Osteoblast (primary cell): ENCODE results near the gene SLC23A2. TPM values are rescaled to one million over a fixed set of nuclear protein-coding genes. Genes with fewer than 3 reads are reported as not detected.

ENCODE experiments used
- DNase-seq: peaks from one replicate; pipeline ENCODE4 v3.0.0; 2011; ENCODE audit warnings: low spot score, mixed read lengths; ENCODE audit not compliant: insufficient read length; ENCODE audit errors: missing footprints
- H2AFZ ChIP-seq: 2 replicates; pipeline ENCODE4 v1.6.0; 2011; ENCODE audit warnings: mild to moderate bottlenecking, low read length
- H3K27ac ChIP-seq: 2 replicates; pipeline ENCODE4 v1.5.1; 2011; ENCODE audit warnings: mild to moderate bottlenecking, low read depth, low read length, moderate library complexity
- H3K27me3 ChIP-seq: 2 replicates; pipeline ENCODE4 v1.6.0; 2012; ENCODE audit warnings: mild to moderate bottlenecking, control low read depth, inconsistent platforms, low read length, moderate library complexity; ENCODE audit not compliant: insufficient read depth
- H3K36me3 ChIP-seq: 2 replicates; pipeline ENCODE4 v1.5.1; 2011; ENCODE audit warnings: mild to moderate bottlenecking, low read length, control low read depth, moderate library complexity; ENCODE audit not compliant: insufficient read depth
- H3K4me1 ChIP-seq: 2 replicates; pipeline ENCODE4 v1.5.1; 2011; ENCODE audit warnings: mild to moderate bottlenecking, low read length, control low read depth, moderate library complexity; ENCODE audit not compliant: insufficient read depth
- H3K4me2 ChIP-seq: 2 replicates; pipeline ENCODE4 v1.6.0; 2011; ENCODE audit warnings: mild to moderate bottlenecking, low read length; ENCODE audit not compliant: insufficient read depth
- H3K4me3 ChIP-seq: fragments of 200-600 bp; sonication (generic); 3 replicates; pipeline ENCODE4 v1.5.1; 2012; ENCODE audit warnings: mild to moderate bottlenecking, low read length, inconsistent platforms; ENCODE audit not compliant: insufficient read depth
- H3K79me2 ChIP-seq: 2 replicates; pipeline ENCODE4 v1.6.0; 2012; ENCODE audit warnings: mild to moderate bottlenecking, low read length, control low read depth, inconsistent platforms; ENCODE audit not compliant: insufficient read depth
- H3K9me3 ChIP-seq: 2 replicates; pipeline ENCODE4 v1.5.1; 2011; ENCODE audit warnings: low read depth, low read length, control low read depth
- H4K20me1 ChIP-seq: 2 replicates; pipeline ENCODE4 v1.6.0; 2012; ENCODE audit warnings: mild to moderate bottlenecking, low read length, control low read depth; ENCODE audit not compliant: insufficient read depth
- CTCF ChIP-seq: IDR thresholded peaks from 2 replicates; pipeline ENCODE4 v1.5.1; 2011; ENCODE audit warnings: mild to moderate bottlenecking, low read depth, low read length, moderate library complexity; ENCODE audit errors: extremely low read depth
- total RNA-seq: library from RNA; depleted of rRNA; stranded (reverse); fragments of >200 nt; gene quantifications from 2 replicates; pipeline ENCODE4 v1.2.3, GENCODE V29; 2012

SLC23A2 gene
- total RNA-seq, 1 donor = 20.6 TPM

GRCh38 chr20:4820806-4821518 is 180.3 kb downstream of the SLC23A2 start:
- Histone ChIP-seq H3K4me2 (no peak overlapping the region), H4K20me1 (no peaks in the 10 kb centered on the region), H3K79me2 (no peaks in the 10 kb centered on the region), H3K4me1 (peaks cover 4% of the 10 kb centered on the region), H3K27me3 (peaks cover 32% of the 10 kb centered on the region), H3K4me3 (no peak overlapping the region), H2AFZ (no peak overlapping the region), H3K36me3 (no peaks in the 10 kb centered on the region), H3K9me3 (no peaks in the 10 kb centered on the region), H3K27ac (no peak overlapping the region)
- TF ChIP-seq CTCF = no peak
- peak; percentile 96 for DNase-seq

- Histone ChIP-seq H3K27me3 (peaks cover 32% of the 10 kb centered on the region), H3K36me3 (no peaks in the 10 kb centered on the region), H2AFZ (no peak overlapping the region), H3K9me3 (no peaks in the 10 kb centered on the region), H4K20me1 (no peaks in the 10 kb centered on the region), H3K27ac (no peak overlapping the region), H3K4me1 (peaks cover 4% of the 10 kb centered on the region), H3K79me2 (no peaks in the 10 kb centered on the region), H3K4me2 (no peak overlapping the region), H3K4me3 (no peak overlapping the region)
- DNase-seq = no peak
- no peak for TF ChIP-seq CTCF
Observed at GRCh38 chr20:4819901-4820300, 181.4 kb downstream of the SLC23A2 start.

- no peaks in the 10 kb centered on the region for H3K9me3 ChIP-seq
- H3K4me3 ChIP-seq = no peak overlapping the region
- peaks cover 20% of the 10 kb centered on the region for H3K27me3 ChIP-seq
- peak; percentile 12 for TF ChIP-seq CTCF
- no peaks in the 10 kb centered on the region for H3K4me1 ChIP-seq
- DNase-seq = peak; percentile 57
- H3K36me3 ChIP-seq = no peaks in the 10 kb centered on the region
- H3K27ac ChIP-seq = no peak overlapping the region
- no peak overlapping the region for H3K4me2 ChIP-seq
- no peaks in the 10 kb centered on the region for H3K79me2 ChIP-seq
- H2AFZ ChIP-seq = no peak overlapping the region
- H4K20me1 ChIP-seq = no peaks in the 10 kb centered on the region
Observed at GRCh38 chr20:4817230-4817671, 184.1 kb downstream of the SLC23A2 start.

- no peaks in the 10 kb centered on the region for H4K20me1 ChIP-seq
- DNase-seq = no peak
- no peak for TF ChIP-seq CTCF
Observed at GRCh38 chr20:4815628-4816027, 185.7 kb downstream of the SLC23A2 start.

More at GRCh38 chr20:4815628-4816027, 185.7 kb downstream of the SLC23A2 start:
- H3K79me2 ChIP-seq = no peaks in the 10 kb centered on the region
- no peaks in the 10 kb centered on the region for H3K36me3 ChIP-seq
- peaks cover 10% of the 10 kb centered on the region for H3K27me3 ChIP-seq
- no peak overlapping the region for H2AFZ ChIP-seq
- no peaks in the 10 kb centered on the region for H3K9me3 ChIP-seq
- no peaks in the 10 kb centered on the region for H3K4me1 ChIP-seq
- H3K4me2 ChIP-seq = no peak overlapping the region
- H3K27ac ChIP-seq = no peak overlapping the region
- no peak overlapping the region for H3K4me3 ChIP-seq
